ENCODE results near the gene NT5DC1.

NT5DC1 gene

GRCh38 chr6:116070616-116071389 lies 29.9 kb upstream of the NT5DC1 start:
- Histone ChIP-seq H3K27ac (ENCODE audit: low read length) (no peak overlapping the region), H3K9ac (ENCODE audit: low read depth, low read length) (no peak overlapping the region), H3K9me3 (ENCODE audit: insufficient read depth, low read depth, low read length) (no peaks in the 10 kb centered on the region), H3K36me3 (ENCODE audit: insufficient read depth, low read depth, low read length) (no peaks in the 10 kb centered on the region), H3K4me1 (ENCODE audit: insufficient read depth, low read length) (no peaks in the 10 kb centered on the region; the same call in 1 of the 2 replicates), H3K27me3 (ENCODE audit: insufficient read depth, low read length) (no peaks in the 10 kb centered on the region), H3K4me3 (ENCODE audit: low read length) (no peak overlapping the region)

- H3K4me1 ChIP-seq (ENCODE audit: insufficient read depth, low read length) = no peaks in the 10 kb centered on the region; the same call in 1 of the 2 replicates
- H3K4me3 ChIP-seq (ENCODE audit: low read length) = no peak overlapping the region
- no peaks in the 10 kb centered on the region for H3K27me3 ChIP-seq (ENCODE audit: insufficient read depth, low read length)
- no peaks in the 10 kb centered on the region for H3K9me3 ChIP-seq (ENCODE audit: insufficient read depth, low read depth, low read length)
- H3K27ac ChIP-seq (ENCODE audit: low read length) = no peak overlapping the region
- no peaks in the 10 kb centered on the region for H3K36me3 ChIP-seq (ENCODE audit: insufficient read depth, low read depth, low read length)
- no peak overlapping the region for H3K9ac ChIP-seq (ENCODE audit: low read depth, low read length)
Observed at GRCh38 chr6:116072368-116072767, 28.3 kb upstream of the NT5DC1 start.

GRCh38 chr6:116073765-116074440 lies 26.8 kb upstream of the NT5DC1 start:
- no peak overlapping the region for H3K9ac ChIP-seq (ENCODE audit: low read depth, low read length)
- H3K4me1 ChIP-seq (ENCODE audit: insufficient read depth, low read length) = no peaks in the 10 kb centered on the region; the same call in 1 of the 2 replicates
- no peaks in the 10 kb centered on the region for H3K9me3 ChIP-seq (ENCODE audit: insufficient read depth, low read depth, low read length)
- H3K36me3 ChIP-seq (ENCODE audit: insufficient read depth, low read depth, low read length) = no peaks in the 10 kb centered on the region
- no peak overlapping the region for H3K27ac ChIP-seq (ENCODE audit: low read length)
- no peak overlapping the region for H3K4me3 ChIP-seq (ENCODE audit: low read length)
- no peaks in the 10 kb centered on the region for H3K27me3 ChIP-seq (ENCODE audit: insufficient read depth, low read length)

- no peak overlapping the region for H3K9ac ChIP-seq (ENCODE audit: low read depth, low read length)
- no peak overlapping the region for H3K4me3 ChIP-seq (ENCODE audit: low read length)
- H3K4me1 ChIP-seq (ENCODE audit: insufficient read depth, low read length) = no peaks in the 10 kb centered on the region
- H3K9me3 ChIP-seq (ENCODE audit: insufficient read depth, low read depth, low read length) = no peaks in the 10 kb centered on the region
- H3K27me3 ChIP-seq (ENCODE audit: insufficient read depth, low read length) = no peaks in the 10 kb centered on the region
- no peak overlapping the region for H3K27ac ChIP-seq (ENCODE audit: low read length)
- no peaks in the 10 kb centered on the region for H3K36me3 ChIP-seq (ENCODE audit: insufficient read depth, low read depth, low read length)
Observed at GRCh38 chr6:116074732-116075390, 25.8 kb upstream of the NT5DC1 start.

- no peak overlapping the region for H3K9ac ChIP-seq (ENCODE audit: low read depth, low read length)
- no peaks in the 10 kb centered on the region for H3K4me1 ChIP-seq (ENCODE audit: insufficient read depth, low read length)
- H3K9me3 ChIP-seq (ENCODE audit: insufficient read depth, low read depth, low read length) = no peaks in the 10 kb centered on the region
- H3K27me3 ChIP-seq (ENCODE audit: insufficient read depth, low read length) = no peaks in the 10 kb centered on the region
- H3K4me3 ChIP-seq (ENCODE audit: low read length) = no peak overlapping the region
- H3K27ac ChIP-seq (ENCODE audit: low read length) = no peak overlapping the region
- no peaks in the 10 kb centered on the region for H3K36me3 ChIP-seq (ENCODE audit: insufficient read depth, low read depth, low read length)
Observed at GRCh38 chr6:116078522-116078921, 22.1 kb upstream of the NT5DC1 start.

GRCh38 chr6:116078945-116079344 lies 21.7 kb upstream of the NT5DC1 start:
- Histone ChIP-seq H3K36me3 (ENCODE audit: insufficient read depth, low read depth, low read length) (no peaks in the 10 kb centered on the region), H3K9me3 (ENCODE audit: insufficient read depth, low read depth, low read length) (no peaks in the 10 kb centered on the region), H3K9ac (ENCODE audit: low read depth, low read length) (no peak overlapping the region), H3K4me1 (ENCODE audit: insufficient read depth, low read length) (no peaks in the 10 kb centered on the region), H3K4me3 (ENCODE audit: low read length) (no peak overlapping the region), H3K27ac (ENCODE audit: low read length) (no peak overlapping the region), H3K27me3 (ENCODE audit: insufficient read depth, low read length) (no peaks in the 10 kb centered on the region)

- H3K4me3 ChIP-seq (ENCODE audit: low read length) = no peak overlapping the region
Observed at GRCh38 chr6:116083052-116083451, 17.6 kb upstream of the NT5DC1 start.

GRCh38 chr6:116084284-116084683 lies 16.4 kb upstream of the NT5DC1 start:
- no peak overlapping the region for H3K4me3 ChIP-seq (ENCODE audit: low read length)

More at GRCh38 chr6:116083052-116083451, 17.6 kb upstream of the NT5DC1 start:
- Histone ChIP-seq H3K4me1 (ENCODE audit: insufficient read depth, low read length) (no peaks in the 10 kb centered on the region), H3K9ac (ENCODE audit: low read depth, low read length) (no peak overlapping the region), H3K9me3 (ENCODE audit: insufficient read depth, low read depth, low read length) (no peaks in the 10 kb centered on the region), H3K27ac (ENCODE audit: low read length) (no peak overlapping the region), H3K27me3 (ENCODE audit: insufficient read depth, low read length) (no peaks in the 10 kb centered on the region), H3K36me3 (ENCODE audit: insufficient read depth, low read depth, low read length) (no peaks in the 10 kb centered on the region)

GRCh38 chr6:116087437-116088027 lies 13.1 kb upstream of the NT5DC1 start:
- H3K36me3 ChIP-seq (ENCODE audit: insufficient read depth, low read depth, low read length) = no peaks in the 10 kb centered on the region
- no peak overlapping the region for H3K27ac ChIP-seq (ENCODE audit: low read length)
- no peaks in the 10 kb centered on the region for H3K27me3 ChIP-seq (ENCODE audit: insufficient read depth, low read length)
- no peaks in the 10 kb centered on the region for H3K4me1 ChIP-seq (ENCODE audit: insufficient read depth, low read length)
- H3K4me3 ChIP-seq (ENCODE audit: low read length) = no peak overlapping the region
- no peak overlapping the region for H3K9ac ChIP-seq (ENCODE audit: low read depth, low read length)
- H3K9me3 ChIP-seq (ENCODE audit: insufficient read depth, low read depth, low read length) = no peaks in the 10 kb centered on the region

More at GRCh38 chr6:116084284-116084683, 16.4 kb upstream of the NT5DC1 start:
- Histone ChIP-seq H3K9ac (ENCODE audit: low read depth, low read length) (no peak overlapping the region), H3K27ac (ENCODE audit: low read length) (no peak overlapping the region), H3K36me3 (ENCODE audit: insufficient read depth, low read depth, low read length) (no peaks in the 10 kb centered on the region), H3K27me3 (ENCODE audit: insufficient read depth, low read length) (no peaks in the 10 kb centered on the region), H3K9me3 (ENCODE audit: insufficient read depth, low read depth, low read length) (no peaks in the 10 kb centered on the region), H3K4me1 (ENCODE audit: insufficient read depth, low read length) (no peaks in the 10 kb centered on the region)

- Histone ChIP-seq H3K27ac (ENCODE audit: low read length) (no peak overlapping the region), H3K27me3 (ENCODE audit: insufficient read depth, low read length) (no peaks in the 10 kb centered on the region), H3K9ac (ENCODE audit: low read depth, low read length) (no peak overlapping the region), H3K4me1 (ENCODE audit: insufficient read depth, low read length) (no peaks in the 10 kb centered on the region), H3K9me3 (ENCODE audit: insufficient read depth, low read depth, low read length) (no peaks in the 10 kb centered on the region), H3K4me3 (ENCODE audit: low read length) (no peak overlapping the region), H3K36me3 (ENCODE audit: insufficient read depth, low read depth, low read length) (no peaks in the 10 kb centered on the region)
Observed at GRCh38 chr6:116088946-116089345, 11.7 kb upstream of the NT5DC1 start.

GRCh38 chr6:116090251-116090650 lies 10.4 kb upstream of the NT5DC1 start:
- Histone ChIP-seq H3K27me3 (ENCODE audit: insufficient read depth, low read length) (no peaks in the 10 kb centered on the region), H3K4me1 (ENCODE audit: insufficient read depth, low read length) (no peaks in the 10 kb centered on the region), H3K9ac (ENCODE audit: low read depth, low read length) (no peak overlapping the region), H3K36me3 (ENCODE audit: insufficient read depth, low read depth, low read length) (no peaks in the 10 kb centered on the region), H3K9me3 (ENCODE audit: insufficient read depth, low read depth, low read length) (0 out of 2 replicates have a peak, but pooled peaks cover 3% of the 10 kb centered on the region), H3K27ac (ENCODE audit: low read length) (no peak overlapping the region), H3K4me3 (ENCODE audit: low read length) (no peak overlapping the region)
